HEK293T (cell line): ENCODE measurements around the gene PDE1A.

Source experiments
- CTCF ChIA-PET: fragments of 350-600 bp; formaldehyde crosslinking; extraction: SDS; loops from one replicate; lab custom pipeline; 2021; ENCODE audit warnings: antibody characterized with exemption, inconsistent platforms; lab: Yijun Ruan, JAX
- POLR2A ChIA-PET: fragments of 350-600 bp; formaldehyde crosslinking; extraction: SDS; loops from one replicate; lab custom pipeline; 2020; ENCODE audit warnings: antibody characterized with exemption, inconsistent platforms; lab: Yijun Ruan, JAX
- DNase-seq: peaks from one replicate; pipeline ENCODE4 v3.0.0; 2012; ENCODE audit warnings: mixed read lengths; ENCODE audit errors: extremely low spot score
- ARNT ChIP-seq: fragments of 450-650 bp; IDR thresholded peaks from 2 replicates; pipeline ENCODE4 v1.6.1; 2017; ENCODE audit warnings: mild to moderate bottlenecking
- BHLHE40 ChIP-seq: fragments of 450-650 bp; IDR thresholded peaks from 2 replicates; pipeline ENCODE4 v1.6.1; 2016; ENCODE audit warnings: mild to moderate bottlenecking, moderate library complexity, borderline replicate concordance
- CTBP1 ChIP-seq: fragments of 450-650 bp; IDR thresholded peaks from 2 replicates; pipeline ENCODE4 v1.6.1; 2016; ENCODE audit warnings: borderline replicate concordance
- ELF4 ChIP-seq: fragments of 450-650 bp; IDR thresholded peaks from 2 replicates; pipeline ENCODE4 v1.6.1; 2017; ENCODE audit warnings: antibody characterized with exemption
- FOXA1 ChIP-seq: fragments of 450-650 bp; IDR thresholded peaks from 2 replicates; pipeline ENCODE4 v1.6.1; 2016; ENCODE audit warnings: mild to moderate bottlenecking
- FOXK2 ChIP-seq: fragments of 450-650 bp; IDR thresholded peaks from 2 replicates; pipeline ENCODE4 v1.6.1; 2016; ENCODE audit warnings: mild to moderate bottlenecking
- FOXM1 ChIP-seq: fragments of 450-650 bp; IDR thresholded peaks from 2 replicates; pipeline ENCODE4 v1.6.1; 2017; ENCODE audit warnings: mild to moderate bottlenecking, borderline replicate concordance
- HDGF ChIP-seq: fragments of 450-650 bp; IDR thresholded peaks from 2 replicates; pipeline ENCODE4 v1.6.1; 2017; ENCODE audit warnings: antibody characterized with exemption, borderline replicate concordance
- L3MBTL2 ChIP-seq: fragments of 450-650 bp; conservative IDR thresholded peaks from 2 replicates; pipeline ENCODE4 v1.6.1; 2016; ENCODE audit warnings: mild to moderate bottlenecking
- LEF1 ChIP-seq: fragments of 450-650 bp; IDR thresholded peaks from 2 replicates; pipeline ENCODE4 v1.6.1; 2017; ENCODE audit warnings: mild to moderate bottlenecking, borderline replicate concordance
- NFRKB ChIP-seq: fragments of 450-650 bp; IDR thresholded peaks from 2 replicates; pipeline ENCODE4 v1.6.1; 2016; ENCODE audit warnings: mild to moderate bottlenecking, moderate library complexity
- SP1 ChIP-seq: fragments of 450-650 bp; IDR thresholded peaks from 2 replicates; pipeline ENCODE4 v1.6.1; 2017
- SUZ12 ChIP-seq: fragments of 450-650 bp; IDR thresholded peaks from 2 replicates; pipeline ENCODE4 v1.6.1; 2016; ENCODE audit warnings: mild to moderate bottlenecking
- TARDBP ChIP-seq: fragments of 450-650 bp; IDR thresholded peaks from 2 replicates; pipeline ENCODE4 v1.6.1; 2016
- ZNF384 ChIP-seq: fragments of 450-650 bp; IDR thresholded peaks from 2 replicates; pipeline ENCODE4 v1.6.1; 2016
- TF ChIP-seq, protein P1 (sequence below): fragments of 450-650 bp; IDR thresholded peaks from 2 replicates; pipeline ENCODE4 v1.6.1; 2016

The PDE1A gene

DNA sequence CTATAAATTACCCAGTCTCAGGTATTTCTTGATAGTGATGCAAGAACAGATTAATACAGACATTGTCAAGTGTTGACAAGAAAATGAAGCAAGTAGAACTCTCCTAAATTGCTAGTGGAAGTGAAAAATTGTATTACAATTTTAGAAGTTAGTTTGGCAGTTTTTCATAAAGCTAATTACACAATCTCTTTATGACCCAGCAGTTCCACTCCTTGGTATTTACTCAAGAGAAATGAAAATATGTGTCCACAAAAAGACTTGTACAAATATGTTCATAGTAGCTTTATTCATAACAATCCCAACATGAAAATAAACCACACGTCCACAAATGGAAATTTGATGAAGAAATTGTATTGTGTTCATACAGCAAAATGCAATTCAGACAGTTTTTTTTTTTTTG, 49.4 kb downstream of the PDE1A start:
- TF ChIP-seq ZNF384: no peak
- TF ChIP-seq NFRKB: no peak
- TF ChIP-seq HDGF: no peak
- no peak for TF ChIP-seq CTBP1
- TF ChIP-seq FOXA1: no peak
- no peak for TF ChIP-seq BHLHE40
- no peak for TF ChIP-seq SP1
- no peak for TF ChIP-seq TARDBP
- TF ChIP-seq ARNT: no peak
- TF ChIP-seq LEF1: no peak
- no peak for TF ChIP-seq SUZ12
- DNase-seq: no peak
- ChIA-PET POLR2A (no interaction called here), CTCF (no interaction called here)

DNA sequence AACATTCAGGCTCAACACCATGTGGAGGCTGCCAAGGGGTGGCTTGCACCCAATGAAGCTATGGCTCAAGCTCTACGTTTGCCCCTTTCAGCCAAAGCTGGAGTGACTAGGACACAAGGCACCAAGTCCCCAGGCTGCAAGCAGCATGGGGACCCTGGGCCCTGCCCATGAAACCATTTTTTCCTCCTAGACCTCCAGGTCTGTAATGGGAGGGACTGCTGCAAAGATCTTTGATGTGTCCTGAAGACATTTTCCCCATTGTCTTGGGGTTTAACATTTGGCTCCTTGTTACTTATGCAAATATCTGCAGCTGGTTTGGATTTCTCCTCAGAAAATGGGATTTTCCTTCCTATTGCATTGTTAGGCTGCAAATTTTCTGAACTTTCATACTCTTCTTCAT, 51.0 kb downstream of the PDE1A start:
- TF ChIP-seq ARNT (no peak), SUZ12 (no peak), HDGF (no peak), FOXM1 (no peak), FOXA1 (no peak), ELF4 (no peak), CTBP1 (no peak), BHLHE40 (no peak), LEF1 (no peak), ZNF384 (no peak), FOXK2 (no peak), SP1 (no peak), L3MBTL2 (no peak), TARDBP (no peak), NFRKB (no peak)
- TF ChIP-seq, protein P1, sequence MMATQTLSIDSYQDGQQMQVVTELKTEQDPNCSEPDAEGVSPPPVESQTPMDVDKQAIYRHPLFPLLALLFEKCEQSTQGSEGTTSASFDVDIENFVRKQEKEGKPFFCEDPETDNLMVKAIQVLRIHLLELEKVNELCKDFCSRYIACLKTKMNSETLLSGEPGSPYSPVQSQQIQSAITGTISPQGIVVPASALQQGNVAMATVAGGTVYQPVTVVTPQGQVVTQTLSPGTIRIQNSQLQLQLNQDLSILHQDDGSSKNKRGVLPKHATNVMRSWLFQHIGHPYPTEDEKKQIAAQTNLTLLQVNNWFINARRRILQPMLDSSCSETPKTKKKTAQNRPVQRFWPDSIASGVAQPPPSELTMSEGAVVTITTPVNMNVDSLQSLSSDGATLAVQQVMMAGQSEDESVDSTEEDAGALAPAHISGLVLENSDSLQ: no peak
- ChIA-PET POLR2A (no interaction called here), CTCF (no interaction called here)
- DNase-seq: no peak

DNA sequence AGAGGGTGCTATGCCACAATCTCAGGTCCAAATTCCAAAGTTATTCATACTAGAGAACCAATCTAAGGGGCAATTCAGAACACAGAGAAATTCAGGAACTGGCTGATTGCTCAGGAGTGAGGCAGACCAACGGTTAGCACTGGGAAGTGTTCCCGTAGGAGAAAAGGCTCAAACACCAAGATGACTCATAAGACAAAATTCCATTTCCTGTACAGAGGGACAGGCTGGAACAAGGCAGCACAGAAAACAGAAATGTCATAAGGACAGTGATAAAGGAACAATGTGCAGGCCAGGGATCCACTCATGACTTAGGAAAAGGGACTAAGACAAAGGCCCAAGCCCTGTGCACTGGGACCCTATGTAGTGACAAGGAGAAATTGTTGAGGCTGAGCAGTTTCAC, 54.2 kb downstream of the PDE1A start:
- TF ChIP-seq ZNF384 (no peak), ELF4 (no peak), TARDBP (no peak), NFRKB (no peak), BHLHE40 (no peak), FOXK2 (no peak), ARNT (no peak), CTBP1 (no peak), SUZ12 (no peak), HDGF (no peak), FOXA1 (no peak), LEF1 (no peak), FOXM1 (no peak), L3MBTL2 (no peak)
- TF ChIP-seq, protein P1: no peak
- POLR2A ChIA-PET: no interaction called here
- CTCF ChIA-PET: no interaction called here
- DNase-seq: no peak

DNA sequence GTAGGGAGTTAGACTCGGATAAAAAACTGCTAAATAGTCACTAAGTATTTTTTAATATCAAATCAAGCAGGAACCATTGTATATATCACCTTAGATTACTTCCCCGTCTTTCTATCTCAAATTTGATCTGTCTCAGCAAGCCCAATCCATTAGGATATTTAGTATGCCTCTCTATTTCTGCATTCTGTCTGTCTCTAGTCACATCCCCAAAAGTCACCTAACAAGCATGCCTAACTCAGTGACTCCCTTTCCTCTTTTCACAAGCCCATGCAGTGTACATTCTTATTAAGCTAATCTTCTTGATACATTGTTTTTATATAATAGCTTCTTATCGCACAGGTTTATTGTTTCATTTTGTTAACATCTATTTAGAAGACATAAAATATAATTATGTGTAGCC, 57.8 kb downstream of the PDE1A start:
- CTCF ChIA-PET: no interaction called here

DNA sequence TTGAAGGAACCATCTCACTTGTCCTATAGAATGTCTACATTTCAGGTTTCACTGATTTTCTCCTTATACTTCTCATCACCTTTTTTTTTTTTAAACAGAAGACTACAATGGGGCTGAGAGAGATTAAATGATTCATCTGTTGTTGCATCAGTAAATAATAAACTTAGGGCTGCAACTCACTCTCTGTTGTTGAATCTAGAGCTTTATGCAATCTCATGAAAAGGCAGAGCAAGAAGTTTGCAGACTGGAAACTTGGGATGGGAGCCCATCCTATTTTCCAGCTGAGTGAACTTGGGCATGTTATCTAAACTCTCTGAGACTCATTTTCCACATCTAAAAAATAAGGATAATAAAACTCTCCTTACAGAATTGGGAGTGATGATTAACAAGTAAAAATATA, 58.4 kb downstream of the PDE1A start:
- POLR2A ChIA-PET: no interaction called here
- no peak for DNase-seq
- CTCF ChIA-PET: no interaction called here
- TF ChIP-seq FOXA1: no peak
- no peak for TF ChIP-seq ELF4
- TF ChIP-seq CTBP1: no peak
- TF ChIP-seq TARDBP: no peak
- TF ChIP-seq SUZ12: no peak
- no peak for TF ChIP-seq L3MBTL2
- no peak for TF ChIP-seq SP1
- no peak for TF ChIP-seq FOXK2

More for the DNA sequence above, 57.8 kb downstream of the PDE1A start:
- DNase-seq: no peak
- TF ChIP-seq L3MBTL2 (no peak), SUZ12 (no peak), NFRKB (no peak)
- POLR2A ChIA-PET: no interaction called here

DNA sequence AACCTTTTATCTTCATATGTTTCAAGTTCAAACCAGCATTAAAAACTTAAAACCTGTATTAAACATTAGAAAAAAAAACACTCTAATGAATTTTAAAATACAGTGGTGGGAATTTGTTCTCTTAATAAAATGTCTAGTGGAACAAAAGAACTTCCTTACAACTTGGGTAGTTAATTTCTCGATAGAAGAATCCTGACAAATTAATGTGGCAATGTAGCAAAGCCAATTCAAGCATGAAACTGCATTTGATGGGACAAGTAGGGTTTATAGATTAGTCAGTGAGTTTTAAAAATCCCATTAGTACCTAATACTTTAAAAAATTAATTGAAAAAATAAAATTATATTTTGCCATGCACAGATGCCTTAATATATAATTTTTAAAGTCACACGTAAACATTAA, 59.4 kb downstream of the PDE1A start:
- ChIA-PET CTCF (no interaction called here), POLR2A (no interaction called here)
- no peak for DNase-seq
- TF ChIP-seq SP1: no peak
- no peak for TF ChIP-seq BHLHE40
- TF ChIP-seq SUZ12: no peak
- TF ChIP-seq L3MBTL2: no peak
- TF ChIP-seq TARDBP: no peak
- TF ChIP-seq ZNF384: no peak

DNA sequence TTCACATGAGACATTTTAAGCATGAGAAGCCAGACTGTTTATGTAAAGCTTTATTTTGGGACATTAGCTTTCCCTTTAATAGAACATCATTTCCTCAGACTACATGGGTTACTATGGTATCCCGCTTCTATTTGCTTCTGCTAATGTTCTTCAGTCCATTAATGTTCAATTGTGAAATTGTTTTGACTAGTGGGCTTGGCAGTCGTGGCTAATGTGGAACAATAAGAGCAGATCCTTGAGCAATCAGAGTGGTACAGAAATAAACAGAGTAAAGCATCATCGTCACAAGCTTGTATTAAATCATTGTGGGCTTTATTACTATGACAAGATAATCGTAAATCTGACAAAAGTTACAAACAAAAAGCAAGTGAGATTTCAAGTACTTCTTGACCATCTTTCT, 60.2 kb downstream of the PDE1A start:
- DNase-seq: no peak
- CTCF ChIA-PET: no interaction called here
- TF ChIP-seq L3MBTL2: no peak
- no peak for TF ChIP-seq BHLHE40
- no peak for TF ChIP-seq CTBP1
- TF ChIP-seq SP1: no peak
- TF ChIP-seq, protein P1: no peak; the same call in 1 of the 2 replicates
- POLR2A ChIA-PET: no interaction called here
